Endothelial cell of umbilical vein (primary cell): Measurements from ENCODE around the gene ZDHHC14. TPM values are rescaled to one million over a fixed set of nuclear protein-coding genes. Genes with fewer than 3 reads are reported as not detected.

Source experiments
- BruUV-seq: library from RNA; stranded (reverse); fragments of 400-500 nt; replicated peaks from 2 replicates; lab custom pipeline; 2021; lab: Mats Ljungman, UMichigan
- CTCF ChIA-PET: fragments of 300-600, 350-600 bp; sonication (Branson Sonifier 250); formaldehyde crosslinking; loops from one replicate; lab custom pipeline; 2021; ENCODE audit warnings: antibody characterized with exemption, inconsistent platforms; lab: Charles Lee
- POLR2A ChIA-PET: fragments of 300-600, 350-600 bp; sonication (Branson Sonifier 250); formaldehyde crosslinking; loops from one replicate; lab custom pipeline; 2021; ENCODE audit warnings: antibody characterized with exemption, inconsistent platforms; lab: Charles Lee
- DNase-seq: peaks from one replicate; pipeline ENCODE4 v3.0.0-alpha.2; 2011; ENCODE audit warnings: low read depth, low spot score
- FAIRE-seq: peaks from 2 replicates; lab custom pipeline; 2011; peaks lifted over from hg19 to GRCh38; lab: Jason Lieb, UNC
- H2AFZ ChIP-seq: 2 replicates; pipeline ENCODE4 v1.6.0; 2012; ENCODE audit warnings: low read depth, low read length, control low read depth, inconsistent platforms
- H3K27ac ChIP-seq: 2 replicates; pipeline ENCODE4 v1.5.1; 2011; ENCODE audit warnings: low read depth, mild to moderate bottlenecking, control low read depth, low read length, moderate library complexity; ENCODE audit not compliant: insufficient read depth
- H3K27me3 ChIP-seq, 2 experiments: 2 replicates each; pipeline versions ENCODE4 v1.6.0 to v1.6.1; 2011; ENCODE audit warnings: low read length in 2 of 2, mixed read lengths in 1 of 2; ENCODE audit not compliant: control insufficient read depth in 2 of 2, insufficient read depth in 2 of 2
- H3K36me3 ChIP-seq, 2 experiments: 2 replicates in 1 of 2; 3 replicates in 1 of 2; pipeline ENCODE4 v1.5.1; 2011; ENCODE audit warnings: low read length in 2 of 2, mild to moderate bottlenecking in 1 of 2, moderate library complexity in 1 of 2; ENCODE audit not compliant: control insufficient read depth in 2 of 2, insufficient read depth in 2 of 2; ENCODE audit errors: extremely low read depth in 1 of 2
- H3K4me1 ChIP-seq: 3 replicates; pipeline ENCODE4 v1.5.1; 2011; ENCODE audit warnings: mild to moderate bottlenecking, low read length; ENCODE audit not compliant: control insufficient read depth, insufficient read depth; ENCODE audit errors: extremely low read depth
- H3K4me2 ChIP-seq: 2 replicates; pipeline ENCODE4 v1.6.1; 2011; ENCODE audit warnings: low read length, control low read depth, mixed read lengths; ENCODE audit not compliant: insufficient read depth
- H3K4me3 ChIP-seq, 3 experiments: fragments of 200-600 bp in 1 of 3; sonication (generic), shearing (Covaris generic) in 1 of 3; replicated peaks in 1 of 3; 2 replicates each; pipeline ENCODE4 v1.5.1; 2011 to 2016; ENCODE audit warnings: control low read depth in 3 of 3, low read length in 3 of 3, mild to moderate bottlenecking in 2 of 3, inconsistent platforms in 1 of 3, low read depth in 1 of 3, moderate library complexity in 1 of 3; ENCODE audit not compliant: insufficient read depth in 1 of 3
- H3K79me2 ChIP-seq: 2 replicates; pipeline ENCODE4 v1.6.0; 2012; ENCODE audit warnings: low read length, inconsistent platforms; ENCODE audit not compliant: control insufficient read depth, insufficient read depth
- H3K9ac ChIP-seq: replicated peaks from 2 replicates; pipeline ENCODE3; 2011; ENCODE audit warnings: low read length, control low read depth; ENCODE audit not compliant: insufficient read depth; ENCODE audit errors: extremely low read depth
- H3K9me1 ChIP-seq: replicated peaks from 3 replicates; pipeline ENCODE4 v1.6.0; 2011; ENCODE audit warnings: mild to moderate bottlenecking, low read length; ENCODE audit not compliant: control insufficient read depth, insufficient read depth; ENCODE audit errors: extremely low read depth
- H3K9me3 ChIP-seq: replicated peaks from 2 replicates; pipeline ENCODE4 v1.5.1; 2012; ENCODE audit warnings: low read length, inconsistent platforms; ENCODE audit not compliant: control insufficient read depth, insufficient read depth
- H4K20me1 ChIP-seq: replicated peaks from 2 replicates; pipeline ENCODE3; 2011; ENCODE audit warnings: mild to moderate bottlenecking, low read length; ENCODE audit not compliant: control insufficient read depth, insufficient read depth; ENCODE audit errors: extremely low read depth
- EZH2 ChIP-seq: IDR thresholded peaks from 2 replicates; pipeline ENCODE4 v1.6.1; 2012; ENCODE audit warnings: borderline replicate concordance, low read depth, mild to moderate bottlenecking, moderate library complexity, low read length, inconsistent platforms; ENCODE audit not compliant: severe bottlenecking
- FOS ChIP-seq: IDR thresholded peaks from 2 replicates; pipeline ENCODE4 v1.6.1; 2011; ENCODE audit warnings: mild to moderate bottlenecking, low read length, moderate library complexity, borderline replicate concordance; ENCODE audit not compliant: insufficient read depth
- GATA2 ChIP-seq: IDR thresholded peaks from 2 replicates; pipeline ENCODE4 v1.7.0; 2011; ENCODE audit warnings: low read depth, mild to moderate bottlenecking, moderate library complexity, mixed read lengths, low read length; ENCODE audit not compliant: insufficient read length, insufficient read depth
- JUN ChIP-seq: IDR thresholded peaks from 2 replicates; pipeline ENCODE4 v1.6.1; 2011; ENCODE audit warnings: borderline replicate concordance, low read depth; ENCODE audit not compliant: insufficient read length, insufficient read depth
- MYC ChIP-seq: IDR thresholded peaks from one replicate; pipeline ENCODE4 v1.6.1; 2011; ENCODE audit warnings: mild to moderate bottlenecking, low read depth, low read length
- POLR2A ChIP-seq: IDR thresholded peaks from 2 replicates; pipeline ENCODE4 v1.6.1; 2012; ENCODE audit warnings: low read depth, mild to moderate bottlenecking, control low read depth, low read length
- POLR2AphosphoS5 ChIP-seq: IDR thresholded peaks from 2 replicates; pipeline ENCODE4 v1.6.1; 2012; ENCODE audit warnings: low read depth, mild to moderate bottlenecking, control low read depth, low read length, moderate library complexity; ENCODE audit not compliant: insufficient read depth
- dilution Hi-C: fragments of 300-500 bp; cut with MboI; formaldehyde crosslinking; loops from one replicate; pipeline ENCODE4 v1.15.0; 2019; ENCODE audit warnings: low sequenced_read_pairs; ENCODE audit not compliant: extremely low pct_ligation_motif_present
- intact Hi-C: fragments of 100-400 bp; cut with micrococcal nuclease; formaldehyde crosslinking; loops from one replicate; pipeline ENCODE4 v1.10.0; 2022
- polyA plus RNA-seq, 4 experiments: library from polyadenylated mRNA; depleted of rRNA in 3 of 4; stranded (reverse) in 3 of 4; unstranded in 1 of 4; fragments of >200 nt; gene quantifications; 2 replicates each; pipeline versions ENCODE4 v1.2.1 to v1.2.3, GENCODE V29; 2011 to 2012; ENCODE audit warnings: missing spikeins in 1 of 4
- total RNA-seq: library from RNA; stranded (reverse); gene quantifications from 2 replicates; pipeline ENCODE4 v1.2.3, GENCODE V29; 2021
- TF ChIP-seq, protein P1 (sequence below): IDR thresholded peaks from 2 replicates; pipeline ENCODE4 v1.6.1; 2011; ENCODE audit not compliant: insufficient read depth, insufficient read length
- TF ChIP-seq, protein P2 (sequence below), 2 donors: IDR thresholded peaks; 1 replicate in 1 of 2; 2 replicates in 1 of 2; pipeline ENCODE4 v1.5.1; 2011; ENCODE audit warnings: low read length in 2 of 2, mild to moderate bottlenecking in 2 of 2, moderate library complexity in 2 of 2, control low read depth in 1 of 2, inconsistent platforms in 1 of 2, low read depth in 1 of 2; ENCODE audit not compliant: insufficient read depth in 1 of 2; ENCODE audit errors: extremely low read depth in 1 of 2

Gene ZDHHC14
- total and polyA plus RNA-seq, 2 donors (not counting 3 experiments of a cell fraction or from before 2014, with no cell fraction given), result 23.0 to 25.6 TPM

DNA sequence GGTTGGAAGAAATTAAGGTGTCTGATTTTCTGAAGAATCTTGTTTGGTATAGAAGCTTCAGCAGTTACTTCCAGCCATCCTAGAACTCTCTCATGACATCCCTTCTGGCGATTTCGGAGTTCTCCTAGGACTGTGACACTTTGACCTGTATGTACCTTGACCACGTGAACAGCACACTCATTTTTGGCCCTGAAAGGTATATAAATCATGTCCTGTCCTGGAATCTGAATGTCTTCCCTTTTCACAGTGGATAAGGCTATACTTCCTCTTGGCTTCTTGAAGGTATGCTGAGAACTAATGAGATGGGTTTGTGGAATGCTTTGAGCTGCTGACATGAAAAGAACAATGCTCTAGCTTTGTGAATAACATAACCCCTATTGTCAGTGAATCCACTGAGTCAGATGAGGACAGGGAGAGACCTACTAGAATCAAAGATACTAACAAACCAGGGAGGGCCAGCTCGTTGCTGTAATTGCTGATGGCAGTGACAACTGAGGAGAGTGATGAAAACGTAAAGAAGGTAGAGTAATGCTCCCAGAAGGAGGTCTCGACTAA lies 6.0 kb upstream of the ZDHHC14 start:
- no peak for FAIRE-seq
- Histone ChIP-seq H3K4me2 (no peak overlapping the region), H3K4me1 (peaks cover 4% of the 10 kb centered on the region), H3K27me3 (peaks cover 0 to 2% of the 10 kb centered on the region in 2 experiments), H3K27ac (no peak overlapping the region), H2AFZ (no peak overlapping the region), H3K36me3 (no peaks in the 10 kb centered on the region), H3K79me2 (no peaks in the 10 kb centered on the region), H4K20me1 (no peaks in the 10 kb centered on the region), H3K9ac (no peak overlapping the region), H3K9me3 (no peaks in the 10 kb centered on the region), H3K4me3 (no peak overlapping the region), H3K9me1 (no peaks in the 10 kb centered on the region)
- dilution Hi-C loops (no loop called here), intact Hi-C loops (no loop called here)
- BruUV-seq, result no TSS peak
- ChIA-PET CTCF (interaction anchor here (1.6 kb wide), 1 partner anchor 60 kb away, joined by 5 read pairs; no protein-coding TSS in a partner anchor), POLR2A (no interaction called here)
- TF ChIP-seq GATA2, result no peak
- TF ChIP-seq POLR2A, result no peak
- TF ChIP-seq EZH2, result no peak
- TF ChIP-seq FOS, result no peak
- TF ChIP-seq JUN, result no peak
- TF ChIP-seq, protein P1, sequence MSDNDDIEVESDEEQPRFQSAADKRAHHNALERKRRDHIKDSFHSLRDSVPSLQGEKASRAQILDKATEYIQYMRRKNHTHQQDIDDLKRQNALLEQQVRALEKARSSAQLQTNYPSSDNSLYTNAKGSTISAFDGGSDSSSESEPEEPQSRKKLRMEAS, result no peak
- no peak for TF ChIP-seq POLR2AphosphoS5
- TF ChIP-seq, protein P2, sequence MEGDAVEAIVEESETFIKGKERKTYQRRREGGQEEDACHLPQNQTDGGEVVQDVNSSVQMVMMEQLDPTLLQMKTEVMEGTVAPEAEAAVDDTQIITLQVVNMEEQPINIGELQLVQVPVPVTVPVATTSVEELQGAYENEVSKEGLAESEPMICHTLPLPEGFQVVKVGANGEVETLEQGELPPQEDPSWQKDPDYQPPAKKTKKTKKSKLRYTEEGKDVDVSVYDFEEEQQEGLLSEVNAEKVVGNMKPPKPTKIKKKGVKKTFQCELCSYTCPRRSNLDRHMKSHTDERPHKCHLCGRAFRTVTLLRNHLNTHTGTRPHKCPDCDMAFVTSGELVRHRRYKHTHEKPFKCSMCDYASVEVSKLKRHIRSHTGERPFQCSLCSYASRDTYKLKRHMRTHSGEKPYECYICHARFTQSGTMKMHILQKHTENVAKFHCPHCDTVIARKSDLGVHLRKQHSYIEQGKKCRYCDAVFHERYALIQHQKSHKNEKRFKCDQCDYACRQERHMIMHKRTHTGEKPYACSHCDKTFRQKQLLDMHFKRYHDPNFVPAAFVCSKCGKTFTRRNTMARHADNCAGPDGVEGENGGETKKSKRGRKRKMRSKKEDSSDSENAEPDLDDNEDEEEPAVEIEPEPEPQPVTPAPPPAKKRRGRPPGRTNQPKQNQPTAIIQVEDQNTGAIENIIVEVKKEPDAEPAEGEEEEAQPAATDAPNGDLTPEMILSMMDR (IDR thresholded peaks at IDR 0.05; ENCODE audit: extremely low read depth in 1 of 2, insufficient read depth in 1 of 2, low read depth in 1 of 2, low read length in 2 of 2), result no peak
- no peak for TF ChIP-seq MYC
- DNase-seq, result no peak
